Keratinocyte (primary cell): ENCODE results near the gene HOXB8.

Source experiments
- CTCF ChIP-seq, 3 experiments: IDR thresholded peaks in 1 of 3; conservative IDR thresholded peaks in 1 of 3; optimal IDR thresholded peaks in 1 of 3; 2 replicates in 2 of 3; 3 replicates in 1 of 3; pipeline versions ENCODE3 to v1.5.1; 2011; ENCODE audit warnings: low read length in 3 of 3, mild to moderate bottlenecking in 3 of 3, moderate library complexity in 2 of 3, control low read depth in 1 of 3, inconsistent platforms in 1 of 3; ENCODE audit not compliant: insufficient read depth in 2 of 3; ENCODE audit errors: extremely low read depth in 1 of 3
- EZH2 ChIP-seq: IDR thresholded peaks from one replicate; pipeline ENCODE4 v1.6.1; 2012; ENCODE audit warnings: inconsistent platforms, mild to moderate bottlenecking, low read length, moderate library complexity

DNA sequence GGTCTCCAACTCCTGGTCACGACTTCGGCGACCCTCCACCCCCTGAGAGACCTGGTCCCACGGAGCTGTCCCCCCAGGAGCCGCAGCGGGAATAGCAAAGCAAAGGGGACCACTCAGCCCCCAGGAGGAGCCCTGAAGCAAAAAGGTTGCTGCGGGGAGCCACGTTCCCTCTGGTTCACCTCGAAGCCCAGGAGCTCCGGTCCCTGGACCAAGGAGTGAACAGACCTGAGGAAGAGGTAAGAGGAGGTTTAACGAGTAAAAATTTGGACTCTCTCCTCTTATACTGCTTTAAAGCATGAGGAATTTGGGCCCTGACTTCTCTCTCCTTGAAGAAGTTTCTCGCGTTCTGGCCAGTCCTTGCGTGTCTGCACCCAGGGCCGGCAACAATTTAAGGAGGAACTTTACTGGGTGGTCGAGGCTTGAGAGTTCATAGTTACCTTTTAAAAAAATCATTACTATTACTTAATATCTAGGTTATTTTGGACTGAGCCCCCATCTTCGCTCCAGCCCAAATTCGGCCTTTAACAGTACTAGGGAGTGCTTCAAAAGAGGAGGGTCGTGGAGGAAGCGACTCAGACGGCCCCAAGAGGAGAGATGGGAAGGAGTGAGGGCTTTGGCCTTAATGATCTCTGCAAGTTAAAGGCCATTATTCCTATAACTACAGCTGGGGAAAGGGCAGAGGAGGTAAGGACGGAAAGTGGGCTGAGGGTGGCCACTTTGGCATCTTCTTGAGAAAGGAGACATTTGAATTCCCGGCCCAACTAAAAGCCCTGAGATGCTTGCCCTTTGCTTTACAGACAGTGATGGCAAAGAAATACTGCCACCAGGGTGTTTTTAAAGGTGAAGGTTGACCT, 28.0 kb upstream of the HOXB8 start:
- TF ChIP-seq CTCF (optimal IDR thresholded peaks at IDR 0.05 in 1 of 3, IDR thresholded peaks at IDR 0.05 in 1 of 3, conservative IDR thresholded peaks at IDR 0.05 in 1 of 3; ENCODE audit: extremely low read depth in 1 of 3, insufficient read depth in 2 of 3, low read length in 3 of 3) (no peak), EZH2 (no peak)
